ENCODE measurements around the gene PHF14. TPM values are rescaled to one million over a fixed set of nuclear protein-coding genes. Genes with fewer than 3 reads are reported as not detected.

Gene PHF14
- total RNA-seq, 1 experiment from 2014 or later, result 182 TPM

- H3K36me3 ChIP-seq (ENCODE audit: insufficient read depth, low read length), result peaks cover 9% of the 10 kb centered on the region; the same call in 1 of the 2 replicates
- H3K27ac ChIP-seq (ENCODE audit: low read length), result no peak overlapping the region
- peaks cover 13% of the 10 kb centered on the region; the same call in 1 of the 2 replicates for H3K79me2 ChIP-seq (ENCODE audit: low read length)
- H2AFZ ChIP-seq (ENCODE audit: low read length), result no peak overlapping the region
- no peak overlapping the region for H3K9ac ChIP-seq (ENCODE audit: low read length)
- no peak overlapping the region for H3K4me2 ChIP-seq (ENCODE audit: low read depth, low read length, poor library complexity, severe bottlenecking)
- H3K4me1 ChIP-seq (ENCODE audit: low read length), result no peaks in the 10 kb centered on the region
- H4K20me1 ChIP-seq (ENCODE audit: insufficient read depth, low read depth, low read length), result no peaks in the 10 kb centered on the region
- no peaks in the 10 kb centered on the region for H3K27me3 ChIP-seq (ENCODE audit: low read length)
- H3K9me2 ChIP-seq (replicated peaks; ENCODE audit: insufficient read depth, low read length), result no peaks in the 10 kb centered on the region
- H3K4me3 ChIP-seq (ENCODE audit: low read length), result no peak overlapping the region
- DNase-seq, result no peak
- H3K9me3 ChIP-seq (ENCODE audit: low read length), result no peaks in the 10 kb centered on the region
Observed at GRCh38 chr7:11153694-11154093, 180.0 kb downstream of the PHF14 start.

DNA sequence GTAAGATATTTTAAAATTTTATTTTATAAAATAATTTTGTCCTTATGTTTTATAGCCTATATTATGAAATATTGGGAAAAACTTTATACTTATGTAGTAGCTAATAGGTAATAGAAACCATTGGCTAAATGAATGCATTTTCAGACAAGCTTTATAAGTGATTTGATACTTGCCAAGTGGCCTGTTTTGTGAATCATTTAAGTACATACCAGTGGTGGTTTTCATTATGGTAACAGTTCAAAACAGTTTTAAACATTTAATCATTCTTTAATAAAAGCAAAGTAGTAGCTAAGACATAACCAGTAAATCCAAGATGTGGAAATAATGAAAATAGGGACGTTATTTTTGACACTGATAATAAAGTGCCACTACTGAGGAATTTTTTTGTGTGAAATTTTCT lies 182.2 kb downstream of the PHF14 start:
- Histone ChIP-seq H3K9me2 (replicated peaks; ENCODE audit: insufficient read depth, low read length) (no peaks in the 10 kb centered on the region), H3K27ac (ENCODE audit: low read length) (no peak overlapping the region), H3K4me2 (ENCODE audit: low read depth, low read length, poor library complexity, severe bottlenecking) (no peak overlapping the region), H3K79me2 (ENCODE audit: low read length) (peaks cover 16% of the 10 kb centered on the region; the same call in 1 of the 2 replicates), H3K4me3 (ENCODE audit: low read length) (no peak overlapping the region), H3K27me3 (ENCODE audit: low read length) (no peaks in the 10 kb centered on the region), H4K20me1 (ENCODE audit: insufficient read depth, low read depth, low read length) (no peaks in the 10 kb centered on the region), H3K4me1 (ENCODE audit: low read length) (no peaks in the 10 kb centered on the region), H3K9ac (ENCODE audit: low read length) (no peak overlapping the region), H3K36me3 (ENCODE audit: insufficient read depth, low read length) (0 out of 2 replicates have a peak, but pooled peaks cover 7% of the 10 kb centered on the region), H2AFZ (ENCODE audit: low read length) (no peak overlapping the region), H3K9me3 (ENCODE audit: low read length) (no peaks in the 10 kb centered on the region)
- no peak for DNase-seq

DNA sequence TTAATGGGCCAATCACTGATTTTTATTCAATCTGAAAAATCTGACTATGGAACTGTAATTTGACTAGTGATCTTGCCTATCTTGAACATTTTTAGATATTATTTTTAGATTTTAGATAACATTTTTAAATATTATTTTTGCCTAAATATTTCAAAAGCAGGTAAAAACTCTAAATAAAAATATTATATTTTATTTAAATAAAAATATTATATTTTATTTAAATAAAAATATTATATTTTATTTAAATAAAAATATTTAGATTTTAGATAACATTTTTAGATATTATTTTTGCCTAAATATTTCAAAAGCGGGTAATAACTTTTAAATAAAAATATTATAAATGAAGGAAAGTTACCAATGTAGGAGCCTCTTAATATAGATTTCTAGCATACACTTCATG lies 187.8 kb downstream of the PHF14 start:
- DNase-seq, result no peak
- H3K79me2 ChIP-seq (ENCODE audit: low read length), result peaks cover 16% of the 10 kb centered on the region; the same call in 1 of the 2 replicates
- H3K36me3 ChIP-seq (ENCODE audit: insufficient read depth, low read length), result peaks cover 7% of the 10 kb centered on the region; the same call in 1 of the 2 replicates
- no peak overlapping the region for H2AFZ ChIP-seq (ENCODE audit: low read length)
- H3K4me1 ChIP-seq (ENCODE audit: low read length), result no peaks in the 10 kb centered on the region
- no peak overlapping the region for H3K4me2 ChIP-seq (ENCODE audit: low read depth, low read length, poor library complexity, severe bottlenecking)
- no peaks in the 10 kb centered on the region for H3K27me3 ChIP-seq (ENCODE audit: low read length)
- no peak overlapping the region for H3K4me3 ChIP-seq (ENCODE audit: low read length)
- no peak overlapping the region for H3K9ac ChIP-seq (ENCODE audit: low read length)
- no peaks in the 10 kb centered on the region for H3K9me2 ChIP-seq (replicated peaks; ENCODE audit: insufficient read depth, low read length)
- no peaks in the 10 kb centered on the region for H4K20me1 ChIP-seq (ENCODE audit: insufficient read depth, low read depth, low read length)
- no peak overlapping the region for H3K27ac ChIP-seq (ENCODE audit: low read length)
- H3K9me3 ChIP-seq (ENCODE audit: low read length), result no peaks in the 10 kb centered on the region

DNA sequence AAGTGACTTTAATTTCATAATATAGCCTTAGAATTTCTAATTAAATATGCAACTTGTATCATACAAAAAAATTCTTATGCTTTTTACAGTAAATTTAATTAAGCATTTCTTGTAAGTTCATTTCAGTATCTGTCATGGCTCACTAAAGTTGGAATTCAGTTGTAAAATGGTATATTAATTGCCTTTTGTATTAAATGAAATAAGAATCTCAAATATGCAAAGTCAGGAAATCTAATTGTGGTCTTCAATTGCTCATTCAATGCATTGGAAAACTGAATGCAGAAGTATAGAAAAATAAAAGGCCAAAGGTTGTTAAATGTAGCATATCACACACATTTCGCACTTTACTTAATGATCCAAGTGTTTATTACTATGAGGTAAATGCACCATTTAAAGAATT lies 189.5 kb downstream of the PHF14 start:
- H4K20me1 ChIP-seq (ENCODE audit: insufficient read depth, low read depth, low read length), result no peaks in the 10 kb centered on the region
- no peak overlapping the region for H3K4me2 ChIP-seq (ENCODE audit: low read depth, low read length, poor library complexity, severe bottlenecking)
- H3K9me2 ChIP-seq (replicated peaks; ENCODE audit: insufficient read depth, low read length), result no peaks in the 10 kb centered on the region
- H3K9me3 ChIP-seq (ENCODE audit: low read length), result no peaks in the 10 kb centered on the region
- no peaks in the 10 kb centered on the region for H3K4me1 ChIP-seq (ENCODE audit: low read length)
- H3K27ac ChIP-seq (ENCODE audit: low read length), result no peak overlapping the region
- peaks cover 5% of the 10 kb centered on the region; the same call in 1 of the 2 replicates for H3K36me3 ChIP-seq (ENCODE audit: insufficient read depth, low read length)
- no peak overlapping the region for H3K4me3 ChIP-seq (ENCODE audit: low read length)
- no peak overlapping the region for H2AFZ ChIP-seq (ENCODE audit: low read length)
- H3K9ac ChIP-seq (ENCODE audit: low read length), result no peak overlapping the region
- H3K79me2 ChIP-seq (ENCODE audit: low read length), result peaks cover 13% of the 10 kb centered on the region; the same call in 1 of the 2 replicates
- no peak for DNase-seq
- H3K27me3 ChIP-seq (ENCODE audit: low read length), result no peaks in the 10 kb centered on the region

- no peaks in the 10 kb centered on the region for H4K20me1 ChIP-seq (ENCODE audit: insufficient read depth, low read depth, low read length)
- H2AFZ ChIP-seq (ENCODE audit: low read length), result no peak overlapping the region
- DNase-seq, result no peak
- H3K9me2 ChIP-seq (replicated peaks; ENCODE audit: insufficient read depth, low read length), result no peaks in the 10 kb centered on the region
- no peaks in the 10 kb centered on the region for H3K4me1 ChIP-seq (ENCODE audit: low read length)
- no peak overlapping the region for H3K4me2 ChIP-seq (ENCODE audit: low read depth, low read length, poor library complexity, severe bottlenecking)
- no peaks in the 10 kb centered on the region for H3K27me3 ChIP-seq (ENCODE audit: low read length)
- H3K9ac ChIP-seq (ENCODE audit: low read length), result no peak overlapping the region
- H3K4me3 ChIP-seq (ENCODE audit: low read length), result no peak overlapping the region
- H3K79me2 ChIP-seq (ENCODE audit: low read length), result no peaks in the 10 kb centered on the region; the same call in 1 of the 2 replicates
- peaks cover 4% of the 10 kb centered on the region; the same call in 1 of the 2 replicates for H3K36me3 ChIP-seq (ENCODE audit: insufficient read depth, low read length)
- H3K9me3 ChIP-seq (ENCODE audit: low read length), result no peaks in the 10 kb centered on the region
- no peak overlapping the region for H3K27ac ChIP-seq (ENCODE audit: low read length)
Observed at GRCh38 chr7:11166051-11166450, 192.4 kb downstream of the PHF14 start.

GRCh38 chr7:11168650-11169170 lies 195.0 kb downstream of the PHF14 start:
- Histone ChIP-seq H3K9me2 (replicated peaks; ENCODE audit: insufficient read depth, low read length) (no peaks in the 10 kb centered on the region), H3K4me3 (ENCODE audit: low read length) (no peak overlapping the region), H3K9me3 (ENCODE audit: low read length) (no peaks in the 10 kb centered on the region), H3K4me1 (ENCODE audit: low read length) (no peaks in the 10 kb centered on the region), H2AFZ (ENCODE audit: low read length) (no peak overlapping the region), H3K27ac (ENCODE audit: low read length) (no peak overlapping the region), H3K27me3 (ENCODE audit: low read length) (no peaks in the 10 kb centered on the region), H3K9ac (ENCODE audit: low read length) (no peak overlapping the region), H3K4me2 (ENCODE audit: low read depth, low read length, poor library complexity, severe bottlenecking) (no peak overlapping the region), H3K36me3 (ENCODE audit: insufficient read depth, low read length) (peaks cover 4% of the 10 kb centered on the region; the same call in 1 of the 2 replicates), H3K79me2 (ENCODE audit: low read length) (no peaks in the 10 kb centered on the region), H4K20me1 (ENCODE audit: insufficient read depth, low read depth, low read length) (no peaks in the 10 kb centered on the region)
- no peak for DNase-seq

DNA sequence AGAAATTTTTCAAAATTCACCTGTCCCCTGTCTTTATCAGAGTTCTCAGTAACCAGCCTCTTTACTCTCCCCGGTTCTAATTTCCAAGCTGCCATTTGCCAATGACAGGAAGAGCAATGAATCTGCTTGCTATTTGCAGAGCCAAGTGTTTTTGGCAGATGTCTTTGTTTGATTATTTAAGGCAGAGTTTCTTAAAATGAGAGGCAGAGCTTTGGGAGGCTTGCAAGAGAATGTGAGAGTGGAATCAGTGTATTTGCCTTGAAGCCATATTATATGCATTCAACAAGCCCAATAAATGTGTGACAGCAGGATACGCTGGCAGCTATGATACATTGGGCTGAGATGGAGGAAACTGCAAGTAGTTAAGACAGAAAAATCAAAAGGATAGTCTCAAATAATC lies 196.5 kb downstream of the PHF14 start:
- H3K9me2 ChIP-seq (replicated peaks; ENCODE audit: insufficient read depth, low read length), result no peaks in the 10 kb centered on the region
- H3K79me2 ChIP-seq (ENCODE audit: low read length), result no peaks in the 10 kb centered on the region
- H3K36me3 ChIP-seq (ENCODE audit: insufficient read depth, low read length), result peaks cover 4% of the 10 kb centered on the region; the same call in 1 of the 2 replicates
- no peaks in the 10 kb centered on the region for H3K9me3 ChIP-seq (ENCODE audit: low read length)
- H3K27me3 ChIP-seq (ENCODE audit: low read length), result no peaks in the 10 kb centered on the region
- no peaks in the 10 kb centered on the region; the same call in 1 of the 2 replicates for H3K4me1 ChIP-seq (ENCODE audit: low read length)
- H4K20me1 ChIP-seq (ENCODE audit: insufficient read depth, low read depth, low read length), result no peaks in the 10 kb centered on the region
- H3K27ac ChIP-seq (ENCODE audit: low read length), result no peak overlapping the region
- H2AFZ ChIP-seq (ENCODE audit: low read length), result no peak overlapping the region
- H3K4me2 ChIP-seq (ENCODE audit: low read depth, low read length, poor library complexity, severe bottlenecking), result no peak overlapping the region
- no peak overlapping the region for H3K4me3 ChIP-seq (ENCODE audit: low read length)
- no peak overlapping the region for H3K9ac ChIP-seq (ENCODE audit: low read length)
- DNase-seq, result no peak

GRCh38 chr7:11170863-11171568 lies 197.3 kb downstream of the PHF14 start:
- no peak overlapping the region for H3K4me2 ChIP-seq (ENCODE audit: low read depth, low read length, poor library complexity, severe bottlenecking)

More at GRCh38 chr7:11170863-11171568, 197.3 kb downstream of the PHF14 start:
- H3K27me3 ChIP-seq (ENCODE audit: low read length), result no peaks in the 10 kb centered on the region
- H3K9ac ChIP-seq (ENCODE audit: low read length), result no peak overlapping the region
- DNase-seq, result no peak
- H3K4me3 ChIP-seq (ENCODE audit: low read length), result no peak overlapping the region
- no peaks in the 10 kb centered on the region for H3K9me3 ChIP-seq (ENCODE audit: low read length)
- no peaks in the 10 kb centered on the region for H3K79me2 ChIP-seq (ENCODE audit: low read length)
- no peak overlapping the region for H3K27ac ChIP-seq (ENCODE audit: low read length)
- H3K4me1 ChIP-seq (ENCODE audit: low read length), result no peaks in the 10 kb centered on the region; the same call in 1 of the 2 replicates
- no peaks in the 10 kb centered on the region for H3K9me2 ChIP-seq (replicated peaks; ENCODE audit: insufficient read depth, low read length)
- no peak overlapping the region for H2AFZ ChIP-seq (ENCODE audit: low read length)
- peaks cover 4% of the 10 kb centered on the region; the same call in 1 of the 2 replicates for H3K36me3 ChIP-seq (ENCODE audit: insufficient read depth, low read length)
- no peaks in the 10 kb centered on the region for H4K20me1 ChIP-seq (ENCODE audit: insufficient read depth, low read depth, low read length)

Data from Karpas-422 (cell line).